Measurements from ENCODE around the gene CSAD.
"Not testable (repeated sequence)": the region's sequence is repeated elsewhere in the genome, so short reads cannot be mapped to it uniquely, and the experiment has no call there.

CSAD gene

DNA sequence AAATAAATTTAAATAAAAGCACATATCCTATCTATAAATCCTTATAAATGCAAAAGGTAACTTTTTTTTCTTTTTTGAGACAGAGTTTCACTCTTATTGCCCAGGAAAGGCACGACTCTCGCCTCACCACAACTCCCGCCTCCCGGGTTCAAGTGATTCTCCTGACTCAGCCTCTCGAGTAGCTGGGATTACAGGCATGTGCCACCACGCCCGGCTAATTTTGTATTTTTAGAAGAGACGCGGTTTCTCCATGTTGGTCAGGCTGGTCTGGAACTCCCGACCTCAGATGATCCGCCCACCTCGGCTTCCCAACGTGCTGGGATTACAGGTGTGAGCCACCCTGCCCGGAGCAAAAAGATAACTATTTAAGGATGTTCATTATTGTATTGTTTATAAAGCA lies 1.9 kb downstream of the CSAD start:
- not testable (repeated sequence) for DNase-seq

DNA sequence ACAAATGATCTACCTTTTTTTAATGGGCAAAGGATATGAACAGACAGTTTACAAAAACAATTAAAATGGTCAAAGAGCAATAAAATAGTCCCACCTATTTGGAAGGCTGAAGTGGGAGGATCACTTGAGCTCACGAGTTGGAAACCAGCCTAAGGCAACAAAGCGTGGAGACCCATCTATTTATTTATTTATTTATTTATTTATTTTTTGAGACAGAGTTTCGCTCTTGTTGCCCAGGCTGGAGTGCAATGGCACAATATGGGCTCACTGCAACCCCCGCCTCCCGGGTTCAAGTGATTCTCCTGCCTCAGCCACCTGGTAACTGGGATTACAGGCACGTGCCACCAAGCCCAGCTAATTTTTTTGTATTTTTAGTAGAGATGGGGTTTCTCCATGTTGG lies 3.3 kb downstream of the CSAD start:
- not testable (repeated sequence) for DNase-seq

DNA sequence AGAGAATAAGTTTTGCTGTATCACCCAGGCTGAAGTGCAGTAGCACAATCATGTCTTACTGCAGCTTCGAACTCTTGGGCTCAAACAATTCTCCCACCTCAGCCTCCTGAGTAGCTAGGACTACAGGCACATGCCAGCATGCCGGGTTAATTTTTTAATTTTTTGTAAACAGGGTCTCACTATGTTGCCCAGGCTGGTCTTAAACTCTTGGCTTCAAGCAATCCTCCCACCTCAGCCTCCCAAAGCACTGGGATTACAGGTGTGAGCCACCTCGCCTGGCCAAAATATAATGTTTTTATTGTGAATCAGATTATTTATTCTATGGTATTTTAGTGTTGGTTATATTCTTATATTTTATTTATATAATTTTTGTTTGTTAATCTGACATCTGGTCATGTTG lies 4.0 kb downstream of the CSAD start:
- no peak for DNase-seq

DNA sequence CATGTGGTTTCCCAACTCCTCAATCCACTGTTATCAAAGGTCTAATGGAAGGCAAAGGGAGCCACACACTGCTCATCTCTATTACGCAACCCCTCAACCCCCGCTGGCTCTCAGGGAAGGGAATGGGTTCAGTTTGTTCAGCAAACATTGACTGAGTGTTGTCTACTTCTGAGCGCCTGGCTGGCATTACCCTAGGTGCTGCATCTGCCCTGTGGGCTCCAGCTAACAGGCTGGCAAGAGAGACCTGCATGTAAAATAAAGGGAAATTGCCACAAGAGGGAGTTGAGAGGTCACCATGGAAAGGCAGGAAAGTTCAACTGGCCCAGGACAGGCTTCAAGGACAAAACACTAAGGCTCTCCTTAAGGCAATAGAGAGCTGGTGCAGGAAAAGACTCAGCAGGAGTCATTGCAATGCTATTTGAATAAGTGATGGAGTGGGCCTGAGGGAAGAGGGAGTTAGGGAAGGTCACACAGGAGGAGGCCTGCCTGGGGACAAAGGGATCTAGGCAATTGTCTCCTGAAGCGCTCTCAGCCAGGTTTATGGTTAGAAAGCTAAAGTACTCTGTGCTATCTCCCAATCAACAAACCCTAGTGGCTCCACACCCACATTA lies 5.7 kb downstream of the CSAD start:
- no peak for DNase-seq

DNA sequence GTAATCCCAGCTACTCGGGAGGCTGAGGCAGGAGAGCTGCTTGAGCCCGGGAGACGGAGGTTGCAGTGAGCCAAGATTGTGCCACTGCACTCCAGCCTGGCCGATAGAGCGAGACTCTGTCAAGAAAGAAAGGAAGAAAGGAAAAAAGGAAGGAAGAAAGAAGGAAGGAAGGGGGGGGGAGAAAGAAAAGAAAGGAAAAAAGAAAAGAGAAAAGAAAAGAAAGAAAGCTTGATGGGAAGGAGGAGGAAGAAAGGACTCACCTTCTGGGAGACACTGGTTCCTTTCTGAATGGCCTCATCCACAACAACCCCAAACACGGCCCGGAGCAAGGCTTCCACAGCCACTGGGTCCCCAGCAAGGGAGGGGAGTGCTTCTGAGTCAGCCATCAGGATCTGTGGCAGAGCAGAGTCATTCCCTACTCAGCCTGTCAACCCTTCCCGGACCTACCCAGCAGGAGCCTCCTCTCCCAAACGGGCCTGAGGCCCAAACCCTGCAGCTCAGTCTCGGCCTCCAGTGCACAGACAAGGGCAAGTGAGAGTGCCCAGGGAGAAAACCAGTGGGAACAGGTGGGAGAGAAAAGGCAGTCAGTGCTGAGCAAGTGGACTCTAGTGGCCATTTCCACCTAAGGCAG lies 7.5 kb downstream of the CSAD start:
- no peak for DNase-seq

DNA sequence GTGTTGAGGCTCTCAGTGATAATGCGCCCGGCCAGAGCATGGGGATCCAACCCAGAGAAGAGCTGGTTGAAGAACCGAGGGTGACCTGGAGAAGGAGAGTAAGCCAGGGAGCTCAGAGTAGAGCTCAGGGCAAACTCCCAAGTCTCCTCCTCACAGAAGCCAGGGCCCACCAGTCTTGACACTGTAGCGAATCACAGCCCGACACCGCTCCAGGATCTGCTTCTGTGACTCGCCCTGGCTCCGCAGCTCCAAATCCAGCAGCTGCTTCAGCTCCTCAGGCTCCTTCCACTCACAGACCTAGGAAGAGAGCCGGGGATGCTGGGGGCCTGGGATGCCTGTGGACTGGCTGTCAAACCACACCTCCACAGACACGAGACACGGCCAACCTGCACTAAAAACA lies 8.4 kb downstream of the CSAD start:
- DNase-seq = no peak

DNA sequence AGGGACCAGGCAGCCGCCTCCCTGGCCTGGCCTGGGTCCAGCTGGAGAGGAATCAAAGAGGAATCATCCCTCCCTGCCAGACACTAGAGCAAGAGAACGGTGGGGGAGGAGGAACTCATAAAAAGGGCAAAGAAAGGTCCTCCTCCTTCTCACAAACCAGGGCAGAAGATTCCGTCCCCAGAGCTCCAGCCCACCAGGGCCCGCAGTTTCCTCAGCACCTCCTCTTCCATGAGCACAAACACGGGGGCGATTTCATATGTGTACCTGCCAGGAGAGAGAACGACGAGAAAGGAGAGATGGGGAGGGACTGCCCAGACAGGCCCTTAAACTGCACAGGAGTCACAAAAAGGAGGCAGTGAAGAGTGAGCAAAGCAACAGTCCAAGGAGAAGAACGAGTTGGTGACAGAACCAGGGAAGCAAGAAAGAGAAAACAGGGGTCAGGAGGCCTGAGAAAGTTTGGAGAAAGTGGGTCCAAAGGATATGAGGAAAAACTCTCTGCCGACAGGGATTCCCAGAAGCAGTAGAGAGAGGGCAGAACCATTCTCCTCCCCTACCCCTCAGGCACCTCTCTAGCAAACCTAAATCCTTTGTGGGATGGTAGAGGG lies 8.9 kb downstream of the CSAD start:
- no peak for DNase-seq

DNA sequence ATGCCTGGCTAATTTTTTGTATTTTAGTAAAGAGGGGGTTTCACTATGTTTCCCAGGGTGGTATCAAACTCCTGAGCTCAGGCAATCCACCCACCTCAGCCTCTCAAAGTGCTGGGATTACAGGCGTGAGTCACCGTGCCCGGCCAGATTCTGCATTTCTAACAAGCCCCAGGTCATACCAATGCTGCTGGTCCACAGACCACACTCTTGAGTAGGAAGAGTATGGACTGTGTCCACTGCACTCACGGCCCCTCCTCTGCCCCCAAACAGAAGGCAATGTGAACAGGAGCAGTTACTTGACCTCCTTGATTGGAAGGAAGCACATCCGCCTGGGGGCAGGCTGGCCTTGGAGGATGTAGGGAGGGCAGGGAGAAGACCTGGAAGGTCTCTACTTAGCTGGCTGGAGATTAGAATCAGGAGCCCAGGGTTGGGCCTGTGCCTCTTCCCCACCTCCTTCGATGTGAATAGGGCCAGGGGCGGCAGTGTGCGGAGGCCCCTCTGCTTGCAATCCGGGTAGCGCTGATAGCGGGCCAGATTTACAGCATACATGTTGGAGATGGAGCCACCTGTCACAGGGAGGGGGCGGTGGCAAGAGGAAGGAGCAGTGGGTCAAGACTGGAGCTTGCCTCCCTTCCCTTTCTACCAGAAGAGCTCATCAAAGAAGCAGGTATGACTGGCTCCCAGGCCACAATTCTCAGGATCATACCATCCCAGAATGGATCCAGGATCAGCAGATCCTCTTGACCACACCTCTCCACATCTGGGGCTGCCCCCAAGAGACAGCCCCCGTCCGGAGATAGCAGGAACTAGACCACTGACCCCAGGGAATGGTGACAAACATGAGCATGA lies 9.6 kb downstream of the CSAD start:
- DNase-seq = no peak

DNA sequence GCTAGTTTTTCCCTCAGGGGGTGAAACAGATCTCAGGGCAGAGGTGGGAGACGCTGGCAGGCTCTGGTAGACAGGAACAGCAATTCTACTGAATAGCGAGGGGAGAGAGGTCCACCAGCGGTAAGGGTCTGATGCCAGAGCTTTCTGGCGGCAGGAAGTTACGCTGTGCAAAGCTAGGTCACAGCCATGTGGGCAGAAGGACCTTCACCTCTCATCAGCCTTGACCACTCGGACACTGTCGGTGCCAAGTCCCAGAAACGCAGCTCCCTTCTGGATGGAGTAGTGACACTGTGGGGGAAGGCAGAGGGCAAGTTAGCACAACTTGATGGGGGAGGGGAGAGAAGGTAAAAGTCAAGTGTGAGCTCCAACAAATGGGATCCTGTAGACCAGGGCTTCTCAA lies 10.5 kb downstream of the CSAD start:
- no peak for DNase-seq

DNA sequence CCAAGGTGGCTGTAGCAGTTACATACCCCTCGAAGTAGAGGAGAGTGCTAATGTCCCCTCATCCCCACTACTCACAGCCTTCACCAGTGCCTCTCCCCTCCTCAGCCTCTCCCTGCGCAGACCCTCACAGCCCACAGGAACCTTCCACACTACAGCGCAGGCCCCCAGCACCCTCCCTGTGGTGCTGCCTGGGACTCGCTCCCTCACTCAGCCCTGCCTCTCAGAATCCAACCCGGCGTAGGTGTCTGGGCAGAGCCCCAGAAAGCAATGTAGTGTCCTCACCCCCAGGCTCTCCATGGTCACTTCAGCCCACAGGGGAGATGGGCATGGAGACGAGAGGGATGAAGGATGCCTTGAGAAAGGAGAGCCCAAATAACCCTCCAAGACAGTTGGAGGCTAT lies 11.1 kb downstream of the CSAD start:
- no peak for DNase-seq

DNA sequence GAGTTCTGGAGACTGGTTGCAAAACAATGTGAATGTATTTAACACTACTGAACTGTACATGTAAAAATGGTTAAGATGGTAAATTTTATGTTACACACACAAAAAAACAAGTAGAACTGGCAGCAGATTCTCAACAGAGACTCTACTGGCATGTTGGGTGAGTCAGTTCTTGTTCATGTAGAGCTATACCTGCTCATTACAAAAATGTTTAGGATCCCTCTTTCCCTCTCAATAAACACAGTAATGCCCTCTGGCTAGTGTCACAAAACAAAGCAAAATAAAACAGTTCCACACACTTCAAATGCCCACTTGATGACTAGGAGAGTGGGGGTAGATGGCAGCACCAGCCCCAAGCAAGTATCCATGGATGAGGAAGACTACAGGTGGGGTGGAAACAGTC lies 13.9 kb downstream of the CSAD start:
- no peak for DNase-seq

DNA sequence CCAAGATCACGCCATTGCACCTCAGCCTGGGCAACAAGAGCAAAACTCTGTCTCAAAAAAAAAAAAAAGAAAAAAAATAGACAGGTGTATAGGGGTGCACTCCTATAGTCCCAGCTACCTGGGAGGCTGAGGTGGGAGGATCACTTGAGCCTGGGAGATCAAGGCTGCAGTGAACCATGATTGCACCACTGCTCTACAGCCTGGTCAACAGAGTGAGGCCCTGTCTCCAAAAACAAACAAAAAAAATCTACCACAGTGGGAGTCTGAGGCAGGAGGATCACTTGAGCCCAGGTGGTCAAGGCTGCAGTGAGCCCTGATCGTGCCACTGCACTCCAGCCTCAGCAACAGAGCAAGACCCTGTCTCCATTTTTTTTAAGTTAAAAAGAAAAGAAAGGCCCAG lies 17.7 kb downstream of the CSAD start:
- not testable (repeated sequence) for DNase-seq

DNA sequence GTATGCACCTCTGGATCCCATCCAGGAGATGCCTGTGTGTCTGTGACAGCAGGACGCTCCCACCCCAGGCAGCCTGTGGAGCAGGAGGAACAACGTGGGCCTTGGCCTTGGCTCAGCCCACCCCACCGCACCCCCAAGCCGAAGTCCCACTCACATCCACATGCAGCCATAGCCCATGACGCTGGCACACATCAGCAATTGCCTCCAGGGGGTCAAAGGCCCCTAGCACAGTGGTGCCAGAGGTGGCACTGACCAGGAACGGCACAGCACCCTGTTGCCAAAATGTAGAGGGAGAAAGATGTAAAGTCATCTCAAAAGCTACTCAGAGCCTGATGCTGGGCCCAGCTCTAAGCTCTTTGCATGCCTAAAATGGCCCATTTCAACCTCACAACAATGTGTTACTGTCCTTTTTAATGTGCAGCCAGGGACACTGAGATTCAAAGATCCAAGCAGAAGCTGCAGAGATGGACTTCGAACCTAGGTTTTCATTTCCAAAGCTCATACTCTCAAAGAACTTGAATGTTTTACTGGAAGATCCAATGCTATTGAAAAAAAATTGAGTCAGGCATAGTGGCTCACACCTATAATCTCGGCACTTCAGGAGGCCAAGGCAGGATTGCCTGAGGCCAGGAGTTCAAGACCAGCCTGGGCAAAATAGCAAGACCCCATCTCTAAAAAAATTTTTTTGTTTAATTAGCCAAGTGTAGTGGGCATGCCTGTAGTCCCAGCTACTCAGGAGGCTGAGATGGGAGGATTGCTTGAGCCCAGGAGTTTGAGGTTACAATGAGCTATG lies 19.4 kb downstream of the CSAD start:
- no peak for DNase-seq

DNA sequence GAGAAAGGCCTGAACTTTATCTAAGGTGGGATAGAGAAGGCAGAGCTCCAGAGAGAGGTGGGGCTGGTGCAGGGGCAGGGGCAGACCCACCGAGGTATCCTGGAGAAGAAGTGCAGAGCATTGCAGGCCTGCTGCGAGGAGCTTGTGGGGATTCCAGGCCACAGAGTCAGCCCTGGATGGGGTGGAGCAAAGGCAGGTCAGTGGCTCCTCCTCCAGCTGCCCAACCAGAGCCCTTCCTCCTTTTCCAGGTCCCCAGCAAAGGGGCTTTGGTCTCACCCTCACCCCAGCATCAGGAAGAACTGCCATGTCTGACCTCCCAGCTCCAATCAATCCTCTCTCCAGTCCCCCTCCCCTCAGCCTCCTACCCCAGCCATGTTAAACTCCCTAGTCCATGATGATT lies 20.1 kb downstream of the CSAD start:
- no peak for DNase-seq

DNA sequence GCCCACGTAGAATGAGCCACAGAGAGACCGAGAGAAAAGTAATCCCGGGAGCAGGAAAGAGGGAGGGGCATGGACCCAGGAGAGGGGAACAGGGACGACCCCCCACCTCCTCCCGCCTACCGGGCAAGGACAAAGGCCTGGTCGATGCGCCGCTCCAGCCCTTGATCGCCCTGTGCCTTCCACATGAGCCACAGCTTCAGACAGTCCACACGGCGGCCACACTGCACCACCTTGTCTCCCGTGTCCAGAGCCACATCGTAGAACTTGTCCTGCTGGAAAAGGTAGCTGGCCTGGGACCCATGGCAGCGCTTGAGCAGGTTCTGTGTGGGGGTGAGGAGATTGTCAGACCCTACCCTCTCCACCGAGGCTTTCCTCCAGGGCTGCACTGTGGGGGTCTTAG lies 20.7 kb downstream of the CSAD start:
- DNase-seq = no peak

DNA sequence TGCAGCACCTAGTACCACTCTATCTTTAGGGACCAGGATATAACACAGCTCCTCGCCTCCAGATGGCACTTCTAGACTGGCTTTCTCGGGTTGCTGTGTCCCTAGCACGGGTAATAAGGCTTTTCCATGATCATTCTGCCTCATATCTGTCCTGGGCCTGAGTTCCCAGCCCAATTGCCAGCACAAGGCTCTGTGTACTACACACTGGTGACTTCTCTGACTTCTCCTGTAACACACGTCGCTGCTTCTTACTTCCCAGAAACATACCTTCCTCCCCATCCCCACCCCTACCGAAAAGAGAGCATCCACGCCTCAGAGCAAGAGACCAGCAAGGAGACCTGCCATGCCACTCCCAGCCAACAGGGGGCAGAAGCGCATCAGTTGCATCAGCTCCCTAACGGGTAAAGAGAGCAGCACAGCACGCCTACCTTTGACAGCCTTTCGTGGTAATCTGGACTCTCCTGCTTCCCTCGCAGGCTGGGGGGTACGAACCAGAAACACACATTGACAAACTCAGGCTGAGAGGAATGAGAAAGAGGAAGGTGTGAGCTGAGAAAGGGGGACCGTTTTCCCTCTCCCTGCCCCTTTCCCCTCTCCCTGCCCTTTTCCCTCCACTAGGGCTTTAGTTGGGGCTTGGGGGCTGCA lies 21.4 kb downstream of the CSAD start:
- DNase-seq = peak; percentile 90

DNA sequence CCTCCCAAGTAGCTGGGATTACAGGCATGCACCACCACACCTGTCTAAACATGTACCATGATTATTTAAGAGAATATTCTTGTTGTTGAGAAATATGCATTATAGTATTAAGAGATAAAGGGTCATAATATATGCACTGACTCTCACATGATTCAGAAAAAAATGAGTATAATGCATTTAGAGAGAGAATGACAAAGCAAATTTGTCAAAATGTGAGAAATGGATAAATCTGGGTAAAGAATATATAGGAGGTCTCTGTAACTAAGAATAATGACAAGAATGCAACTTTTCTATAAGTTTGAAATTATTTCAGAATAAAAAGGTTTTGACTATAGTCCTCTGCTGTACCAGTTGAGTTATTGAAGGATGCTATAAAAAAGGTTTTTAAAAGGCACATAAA lies 28.3 kb downstream of the CSAD start:
- DNase-seq = no peak

DNA sequence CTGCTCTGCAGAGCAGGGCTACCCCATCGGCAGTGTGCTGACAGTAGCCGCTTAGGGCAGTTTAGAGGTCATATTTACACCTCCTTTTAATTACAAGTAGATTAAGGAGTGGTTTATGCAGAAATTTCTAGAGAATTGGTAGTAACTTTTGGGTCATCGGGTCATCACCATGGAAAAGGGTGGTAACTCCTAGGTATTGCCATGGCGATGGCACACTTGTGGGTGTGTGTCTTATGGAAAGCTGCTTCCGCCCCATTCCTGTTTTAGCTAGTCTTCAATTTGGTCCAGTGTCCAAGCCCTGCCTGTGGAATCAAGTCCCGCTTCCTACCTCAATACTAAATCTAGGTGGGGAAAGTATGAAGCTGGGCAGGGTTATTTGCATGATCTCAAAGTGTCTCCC lies 29.7 kb downstream of the CSAD start:
- no peak for DNase-seq

DNA sequence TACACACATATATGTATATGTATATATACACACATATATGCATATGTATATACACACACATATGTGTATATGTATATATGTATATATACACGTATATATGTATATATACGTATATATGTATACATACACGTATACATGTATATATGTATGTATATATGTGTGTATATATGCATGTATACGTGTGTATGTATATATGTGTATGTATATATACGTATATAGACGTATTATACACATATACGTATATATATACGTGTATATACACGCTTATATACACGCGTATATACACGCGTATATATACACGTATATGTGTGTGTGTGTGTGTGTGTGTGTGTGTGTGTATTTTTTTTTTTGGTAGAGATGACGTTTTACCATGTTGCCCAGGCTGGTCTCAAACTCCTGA lies 33.1 kb downstream of the CSAD start:
- DNase-seq = no peak

DNA sequence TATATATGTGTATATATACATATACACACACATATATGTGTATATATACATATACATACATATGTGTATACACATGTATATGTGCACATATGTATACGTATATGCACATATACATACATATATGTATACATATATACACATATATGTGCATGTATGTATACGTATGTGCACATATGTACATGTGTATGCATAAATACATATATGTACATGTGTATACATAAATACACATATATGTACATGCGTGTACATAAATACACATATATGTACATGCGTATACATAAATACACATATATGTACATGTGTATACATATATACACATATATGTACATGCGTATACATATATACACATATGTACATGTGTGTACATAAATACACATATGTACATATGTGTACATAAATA lies 33.5 kb downstream of the CSAD start:
- no peak for DNase-seq

DNA sequence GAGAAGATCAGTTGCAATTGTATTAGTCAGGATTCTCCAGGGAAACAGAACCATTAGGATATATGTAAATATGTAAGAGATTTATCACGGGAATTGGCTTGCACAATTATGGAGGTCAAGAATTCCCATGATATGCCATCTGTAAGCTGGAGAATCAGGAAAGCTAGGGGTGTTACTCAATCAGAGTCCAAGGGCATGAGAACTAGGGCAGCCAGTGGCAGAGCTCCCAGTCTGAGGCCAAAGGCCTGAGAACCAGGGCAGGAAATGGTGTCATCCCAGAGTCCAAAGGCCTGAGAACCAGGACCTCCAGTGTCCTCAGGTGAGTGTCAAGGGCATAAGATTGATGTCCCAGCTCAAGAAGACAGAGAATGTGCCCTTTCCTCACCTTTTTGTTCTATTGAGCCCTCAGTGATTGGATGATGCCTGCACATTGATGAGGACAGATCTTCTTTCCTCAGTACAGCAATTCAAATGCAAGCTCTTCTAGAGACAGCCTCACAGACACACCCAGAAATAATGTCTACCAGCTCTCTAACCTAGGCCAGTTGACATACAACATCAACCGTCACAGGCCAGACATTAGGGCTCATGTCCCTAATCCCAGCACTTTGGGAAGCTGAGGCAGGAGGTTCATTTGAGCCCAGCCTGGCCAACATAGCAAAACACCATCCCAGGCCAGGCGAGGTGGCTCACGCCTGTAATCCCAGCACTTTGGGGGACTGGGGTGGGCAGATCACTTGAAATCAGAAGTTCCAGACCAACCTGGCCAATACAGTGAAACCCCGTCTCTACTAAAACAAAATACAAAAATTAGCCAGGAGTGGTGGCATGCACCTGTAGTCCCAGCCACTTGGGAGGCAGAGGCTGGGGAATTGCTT lies 35.1 kb downstream of the CSAD start:
- no peak for DNase-seq

DNA sequence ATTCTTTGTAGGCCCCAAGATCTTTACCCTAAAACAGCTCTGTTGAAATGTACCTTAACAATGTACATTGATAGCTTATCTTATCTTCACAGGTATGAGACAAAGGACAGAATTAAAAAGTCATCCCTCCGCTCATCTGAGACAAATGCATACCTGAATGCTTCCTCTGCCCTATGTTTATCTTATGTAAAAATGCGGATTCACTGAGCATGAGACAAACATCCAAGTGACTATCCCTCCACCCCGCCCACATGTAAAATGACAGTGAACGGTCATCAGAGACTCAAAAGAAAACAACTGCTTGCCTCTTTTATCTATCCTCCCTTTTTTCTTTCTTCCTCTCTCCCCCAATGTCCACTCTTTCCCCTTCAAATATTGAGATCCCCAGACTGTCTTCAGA lies 37.4 kb downstream of the CSAD start:
- no peak for DNase-seq
